Rectal smooth muscle tissue (tissue), 1 donor: Measurements from ENCODE around the gene NR3C1.

Experiments
- H3K27ac ChIP-seq: one replicate; pipeline ENCODE4 v1.7.0; 2013; ENCODE audit warnings: low read depth, low read length, inconsistent platforms
- H3K27me3 ChIP-seq: one replicate; pipeline ENCODE4 v1.7.0; 2013; ENCODE audit warnings: low read length; ENCODE audit not compliant: control insufficient read depth, insufficient read depth
- H3K36me3 ChIP-seq: one replicate; pipeline ENCODE4 v1.7.0; 2013; ENCODE audit warnings: low read length; ENCODE audit not compliant: control insufficient read depth, insufficient read depth
- H3K4me1 ChIP-seq: one replicate; pipeline ENCODE4 v1.7.0; 2013; ENCODE audit warnings: low read length; ENCODE audit not compliant: control insufficient read depth, insufficient read depth
- H3K4me3 ChIP-seq: one replicate; pipeline ENCODE4 v1.7.0; 2013; ENCODE audit warnings: low read length
- H3K9ac ChIP-seq: one replicate; pipeline ENCODE4 v1.7.0; 2013; ENCODE audit warnings: low read length

Gene NR3C1

GRCh38 chr5:143401227-143402016 lies 2.1 kb downstream of the NR3C1 start:
- no peak overlapping the region for H3K9ac ChIP-seq
- peak overlapping the region; percentile 90 for H3K4me3 ChIP-seq
- peaks cover 4% of the 10 kb centered on the region for H3K36me3 ChIP-seq
- H3K4me1 ChIP-seq: peaks cover 19% of the 10 kb centered on the region
- H3K27me3 ChIP-seq: no peaks in the 10 kb centered on the region
- H3K27ac ChIP-seq: peak overlapping the region; percentile 4

DNA sequence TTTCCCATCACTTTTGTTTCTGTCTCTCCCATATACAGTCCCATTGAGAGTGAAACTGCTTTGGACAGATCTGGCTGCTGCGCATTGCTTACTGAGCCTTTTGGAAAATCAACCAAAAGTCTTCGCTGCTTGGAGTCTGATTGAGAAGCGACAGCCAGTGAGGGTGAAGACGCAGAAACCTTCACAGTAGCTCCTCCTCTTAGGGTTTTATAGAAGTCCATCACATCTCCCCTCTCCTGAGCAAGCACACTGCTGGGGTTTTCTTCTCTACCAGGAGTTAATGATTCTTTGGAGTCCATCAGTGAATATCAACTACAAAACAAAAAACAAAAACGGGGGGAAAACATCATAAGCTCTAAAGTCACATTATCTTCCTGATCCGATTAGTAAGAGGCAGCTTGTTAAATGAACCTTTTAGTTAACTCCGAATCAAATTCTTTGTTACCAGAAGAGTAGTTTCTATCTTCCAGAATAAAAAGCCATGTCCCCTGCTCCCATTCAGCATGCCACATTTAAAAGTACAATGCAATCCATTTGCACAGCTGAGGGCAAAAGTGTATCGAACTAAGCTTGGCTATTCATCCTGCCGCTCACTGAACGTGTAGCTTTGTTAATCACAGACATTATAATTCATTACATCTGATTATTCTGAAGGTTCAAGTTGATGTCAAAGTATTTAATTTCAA lies 2.8 kb downstream of the NR3C1 start:
- H3K9ac ChIP-seq: no peak overlapping the region
- peak overlapping the region; percentile 90 for H3K4me3 ChIP-seq
- H3K4me1 ChIP-seq: peaks cover 21% of the 10 kb centered on the region
- H3K27me3 ChIP-seq: no peaks in the 10 kb centered on the region
- no peak overlapping the region for H3K27ac ChIP-seq
- peaks cover 4% of the 10 kb centered on the region for H3K36me3 ChIP-seq

DNA sequence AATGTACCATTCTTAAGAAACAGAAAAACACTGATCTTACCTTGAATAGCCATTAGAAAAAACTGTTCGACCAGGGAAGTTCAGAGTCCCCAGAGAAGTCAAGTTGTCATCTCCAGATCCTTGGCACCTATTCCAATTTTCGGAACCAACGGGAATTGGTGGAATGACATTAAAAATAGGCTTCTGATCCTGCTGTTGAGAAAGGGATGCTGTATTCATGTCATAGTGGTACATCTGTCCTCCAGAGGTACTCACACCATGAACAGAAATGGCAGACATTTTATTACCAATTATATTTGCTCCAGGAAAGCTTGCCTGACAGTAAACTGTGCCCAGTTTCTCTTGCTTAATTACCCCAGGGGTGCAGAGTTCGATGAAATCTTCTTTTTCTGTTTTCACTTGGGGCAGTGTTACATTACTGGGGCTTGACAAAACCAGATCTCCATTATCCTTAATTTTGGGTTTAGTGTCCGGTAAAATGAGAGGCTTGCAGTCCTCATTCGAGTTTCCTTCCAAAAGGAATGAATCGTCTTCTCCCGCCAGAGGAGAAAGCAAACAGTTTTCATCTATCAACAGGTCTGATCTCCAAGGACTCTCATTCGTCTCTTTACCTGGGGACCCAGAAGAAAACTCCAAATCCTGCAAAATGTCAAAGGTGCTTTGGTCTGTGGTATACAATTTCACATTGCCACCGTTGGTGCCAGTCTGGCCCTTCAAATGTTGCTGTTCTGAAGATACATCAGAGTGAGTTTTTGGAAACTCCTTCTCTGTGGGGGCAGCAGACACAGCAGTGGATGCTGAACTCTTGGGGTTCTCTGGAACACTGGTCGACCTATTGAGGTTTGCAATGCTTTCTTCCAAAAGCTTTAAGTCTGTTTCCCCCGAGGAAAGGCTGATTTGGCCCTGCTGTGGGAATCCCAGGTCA lies 3.6 kb downstream of the NR3C1 start:
- H3K36me3 ChIP-seq: peaks cover 4% of the 10 kb centered on the region
- peaks cover 22% of the 10 kb centered on the region for H3K4me1 ChIP-seq
- H3K27ac ChIP-seq: no peak overlapping the region
- no peaks in the 10 kb centered on the region for H3K27me3 ChIP-seq
- no peak overlapping the region for H3K9ac ChIP-seq
- H3K4me3 ChIP-seq: peak overlapping the region; percentile 90

DNA sequence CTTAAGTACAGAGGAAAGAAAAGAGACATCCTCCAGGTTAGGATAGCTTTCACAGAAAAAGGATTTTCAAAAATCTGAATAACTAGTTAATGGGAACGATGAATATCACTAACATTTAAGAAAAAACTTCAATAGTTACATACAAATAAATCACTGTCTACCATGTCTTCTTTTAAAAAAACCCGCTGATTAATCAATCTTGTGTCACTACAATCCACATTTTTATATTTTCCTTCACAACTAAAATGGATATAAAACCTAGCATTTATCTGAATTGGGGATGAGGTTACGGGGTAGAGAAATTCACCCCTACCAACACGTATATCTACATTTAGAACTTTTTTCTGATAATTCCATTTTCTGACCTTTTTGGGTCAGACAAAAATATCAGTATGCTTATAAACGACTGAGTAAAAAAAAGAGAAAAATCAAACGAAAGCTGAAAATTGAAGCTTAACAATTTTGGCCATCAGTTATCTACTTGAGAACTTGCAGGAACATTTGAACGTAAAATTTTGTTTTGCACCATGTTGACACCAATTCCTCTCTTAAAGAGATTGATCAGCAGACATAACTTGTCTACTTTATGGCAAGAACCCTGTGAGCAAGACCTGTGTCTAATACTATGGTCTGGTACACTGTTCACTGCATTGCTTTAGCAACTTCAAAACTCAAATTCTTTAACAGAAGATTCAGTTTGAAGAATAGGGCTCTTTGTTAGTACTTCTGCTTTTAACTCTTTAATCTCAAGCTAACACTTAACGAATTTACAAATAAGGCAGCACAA lies 4.8 kb downstream of the NR3C1 start:
- H3K36me3 ChIP-seq: peaks cover 4% of the 10 kb centered on the region
- peak overlapping the region; percentile 53 for H3K4me3 ChIP-seq
- H3K27me3 ChIP-seq: no peaks in the 10 kb centered on the region
- H3K27ac ChIP-seq: no peak overlapping the region
- H3K4me1 ChIP-seq: peaks cover 22% of the 10 kb centered on the region
- H3K9ac ChIP-seq: no peak overlapping the region

GRCh38 chr5:143398053-143398355 lies 5.5 kb downstream of the NR3C1 start:
- peaks cover 22% of the 10 kb centered on the region for H3K4me1 ChIP-seq
- no peaks in the 10 kb centered on the region for H3K27me3 ChIP-seq
- no peak overlapping the region for H3K9ac ChIP-seq
- H3K36me3 ChIP-seq: peaks cover 4% of the 10 kb centered on the region
- peak overlapping the region; percentile 4 for H3K4me3 ChIP-seq
- H3K27ac ChIP-seq: no peak overlapping the region

GRCh38 chr5:143397302-143398052 lies 6.0 kb downstream of the NR3C1 start:
- H3K4me3 ChIP-seq: no peak overlapping the region

DNA sequence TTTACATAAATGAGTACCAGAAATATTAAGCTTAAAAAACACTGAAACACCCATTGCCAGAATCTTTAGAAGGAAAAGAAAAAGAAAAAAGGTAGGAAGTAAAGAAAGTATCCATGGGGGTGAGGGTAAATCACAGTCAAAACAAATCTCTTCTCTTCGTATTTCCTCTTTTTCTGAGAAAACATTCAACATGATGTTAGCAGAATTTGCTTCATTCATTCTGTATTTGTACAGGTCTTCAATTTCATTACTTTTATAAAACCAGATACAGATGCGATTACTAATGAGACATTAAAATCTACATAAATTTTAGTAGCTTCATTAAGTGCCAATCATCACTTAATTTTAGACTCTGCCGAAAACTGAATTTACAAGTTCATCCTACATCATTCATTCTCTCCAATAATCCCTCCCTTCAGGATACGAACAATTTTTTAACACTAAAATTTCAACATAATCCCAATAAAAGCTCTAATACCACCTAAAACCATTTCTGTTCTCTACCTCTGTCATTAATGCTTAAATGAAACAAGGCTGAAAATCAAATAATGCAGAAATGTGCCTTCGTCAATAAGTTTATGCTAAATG lies 7.0 kb downstream of the NR3C1 start:
- no peaks in the 10 kb centered on the region for H3K27me3 ChIP-seq
- peaks cover 4% of the 10 kb centered on the region for H3K36me3 ChIP-seq
- H3K4me3 ChIP-seq: no peak overlapping the region
- H3K9ac ChIP-seq: no peak overlapping the region
- H3K27ac ChIP-seq: no peak overlapping the region
- H3K4me1 ChIP-seq: peaks cover 23% of the 10 kb centered on the region

More at GRCh38 chr5:143397302-143398052, 6.0 kb downstream of the NR3C1 start:
- Histone ChIP-seq H3K9ac (no peak overlapping the region), H3K27ac (no peak overlapping the region), H3K27me3 (no peaks in the 10 kb centered on the region), H3K4me1 (peaks cover 25% of the 10 kb centered on the region), H3K36me3 (peaks cover 4% of the 10 kb centered on the region)

- peak overlapping the region; percentile 15 for H3K4me3 ChIP-seq
- H3K9ac ChIP-seq: no peak overlapping the region
- H3K27ac ChIP-seq: no peak overlapping the region
Observed at GRCh38 chr5:143395638-143396352, 7.7 kb downstream of the NR3C1 start.

GRCh38 chr5:143393524-143393923 lies 10.0 kb downstream of the NR3C1 start:
- Histone ChIP-seq H3K9ac (no peak overlapping the region), H3K27me3 (no peaks in the 10 kb centered on the region), H3K36me3 (no peaks in the 10 kb centered on the region), H3K27ac (no peak overlapping the region), H3K4me3 (no peak overlapping the region), H3K4me1 (peaks cover 17% of the 10 kb centered on the region)

More at GRCh38 chr5:143395638-143396352, 7.7 kb downstream of the NR3C1 start:
- H3K27me3 ChIP-seq: no peaks in the 10 kb centered on the region
- H3K36me3 ChIP-seq: peaks cover 4% of the 10 kb centered on the region
- H3K4me1 ChIP-seq: peaks cover 26% of the 10 kb centered on the region

- no peak overlapping the region for H3K4me3 ChIP-seq
- no peaks in the 10 kb centered on the region for H3K36me3 ChIP-seq
- peaks cover 12% of the 10 kb centered on the region for H3K4me1 ChIP-seq
- H3K27ac ChIP-seq: no peak overlapping the region
- H3K27me3 ChIP-seq: no peaks in the 10 kb centered on the region
- H3K9ac ChIP-seq: no peak overlapping the region
Observed at GRCh38 chr5:143390941-143391340, 12.5 kb downstream of the NR3C1 start.
